Stimulated activated CD8-positive, alpha-beta memory T cell treated with anti-CD3 and anti-CD28 coated beads, Interleukin-15, amount 100 ng/mL, for 1 hour (primary cell): ENCODE data around the gene TSPAN15.

Source experiments
- DNase-seq: peaks from one replicate; pipeline ENCODE4 v3.0.0-alpha.2; 2020; ENCODE audit warnings: low read depth

TSPAN15 gene

GRCh38 chr10:69417542-69417941 lies 33.7 kb upstream of the TSPAN15 start:
- no peak for DNase-seq

- DNase-seq = no peak
Measured at GRCh38 chr10:69418052-69418752, 33.1 kb upstream of the TSPAN15 start.

- no peak for DNase-seq
Measured at GRCh38 chr10:69419096-69419743, 32.0 kb upstream of the TSPAN15 start.

- no peak for DNase-seq
Measured at GRCh38 chr10:69419744-69420126, 31.5 kb upstream of the TSPAN15 start.

- DNase-seq = no peak
Measured at GRCh38 chr10:69421611-69422308, 29.5 kb upstream of the TSPAN15 start.

- DNase-seq = no peak
Measured at GRCh38 chr10:69422676-69423075, 28.6 kb upstream of the TSPAN15 start.

- DNase-seq = no peak
Measured at GRCh38 chr10:69425041-69425440, 26.2 kb upstream of the TSPAN15 start.

GRCh38 chr10:69425511-69426298 lies 25.6 kb upstream of the TSPAN15 start:
- no peak for DNase-seq

GRCh38 chr10:69426376-69426727 lies 24.9 kb upstream of the TSPAN15 start:
- no peak for DNase-seq

- DNase-seq = no peak
Measured at GRCh38 chr10:69428165-69428564, 23.1 kb upstream of the TSPAN15 start.

GRCh38 chr10:69434169-69434568 lies 17.1 kb upstream of the TSPAN15 start:
- no peak for DNase-seq

- no peak for DNase-seq
Measured at GRCh38 chr10:69434926-69435325, 16.3 kb upstream of the TSPAN15 start.

- DNase-seq = no peak
Measured at GRCh38 chr10:69435966-69436520, 15.2 kb upstream of the TSPAN15 start.

GRCh38 chr10:69437321-69438259 lies 13.7 kb upstream of the TSPAN15 start:
- no peak for DNase-seq

GRCh38 chr10:69438536-69439349 lies 12.5 kb upstream of the TSPAN15 start:
- DNase-seq = no peak

- no peak for DNase-seq
Measured at GRCh38 chr10:69439350-69439739, 11.9 kb upstream of the TSPAN15 start.

- no peak for DNase-seq
Measured at GRCh38 chr10:69439813-69440506, 11.3 kb upstream of the TSPAN15 start.

- no peak for DNase-seq
Measured at GRCh38 chr10:69443354-69443753, 7.9 kb upstream of the TSPAN15 start.

GRCh38 chr10:69445041-69445440 lies 6.2 kb upstream of the TSPAN15 start:
- no peak for DNase-seq

- DNase-seq = no peak
Measured at GRCh38 chr10:69446229-69446628, 5.0 kb upstream of the TSPAN15 start.
